NCI-H187 (cell line): ENCODE measurements around the gene SBF2.
"Not testable (repeated sequence)": the region's sequence is repeated elsewhere in the genome, so short reads cannot be mapped to it uniquely, and the experiment has no call there.

Experiments used
- DNase-seq, 2 experiments: peaks; one replicate each; lab custom pipeline; 2025; lab: John Stamatoyannopoulos, UW

The SBF2 gene

GRCh38 chr11:10192036-10192435 is 102.0 kb downstream of the SBF2 start:
- DNase-seq = no peak

- no peak for DNase-seq
Observed at GRCh38 chr11:10181811-10182210, 112.2 kb downstream of the SBF2 start.

- DNase-seq = no peak
Observed at GRCh38 chr11:10164621-10165020, 129.4 kb downstream of the SBF2 start.

GRCh38 chr11:10162222-10162621 is 131.8 kb downstream of the SBF2 start:
- no peak for DNase-seq

GRCh38 chr11:10160350-10160749 is 133.7 kb downstream of the SBF2 start:
- no peak for DNase-seq

GRCh38 chr11:10158461-10158860 is 135.6 kb downstream of the SBF2 start:
- no peak for DNase-seq

- DNase-seq = no peak
Observed at GRCh38 chr11:10155793-10156490, 138.1 kb downstream of the SBF2 start.

- DNase-seq = no peak
Observed at GRCh38 chr11:10150800-10151199, 143.2 kb downstream of the SBF2 start.

- DNase-seq = no peak
Observed at GRCh38 chr11:10149553-10149952, 144.5 kb downstream of the SBF2 start.

GRCh38 chr11:10147195-10147594 is 146.8 kb downstream of the SBF2 start:
- no peak for DNase-seq

GRCh38 chr11:10144954-10145353 is 149.1 kb downstream of the SBF2 start:
- DNase-seq = no peak

GRCh38 chr11:10139656-10140055 is 154.4 kb downstream of the SBF2 start:
- no peak for DNase-seq

GRCh38 chr11:10139143-10139542 is 154.9 kb downstream of the SBF2 start:
- no peak for DNase-seq

- no peak for DNase-seq
Observed at GRCh38 chr11:10134975-10135481, 159.0 kb downstream of the SBF2 start.

- not testable (repeated sequence) for DNase-seq
Observed at GRCh38 chr11:10134226-10134625, 159.8 kb downstream of the SBF2 start.

GRCh38 chr11:10133251-10133650 is 160.8 kb downstream of the SBF2 start:
- DNase-seq = not testable (repeated sequence)

GRCh38 chr11:10130875-10131274 is 163.1 kb downstream of the SBF2 start:
- DNase-seq = no peak

GRCh38 chr11:10129184-10129583 is 164.8 kb downstream of the SBF2 start:
- DNase-seq = not testable (repeated sequence)

GRCh38 chr11:10125522-10126133 is 168.4 kb downstream of the SBF2 start:
- DNase-seq = no peak

GRCh38 chr11:10122326-10123197 is 171.5 kb downstream of the SBF2 start:
- no peak for DNase-seq

GRCh38 chr11:10118865-10119264 is 175.2 kb downstream of the SBF2 start:
- DNase-seq = no peak

GRCh38 chr11:10117709-10118351 is 176.2 kb downstream of the SBF2 start:
- no peak for DNase-seq
